PFSK-1 (cell line): Measurements from ENCODE around the gene ADAP1.

Experiments
- FOXP2 ChIP-seq: optimal IDR thresholded peaks from 2 replicates; pipeline ENCODE3; 2011; ENCODE audit warnings: borderline replicate concordance, control low read depth, inconsistent platforms; ENCODE audit not compliant: insufficient read depth; ENCODE audit errors: extremely low read length, extremely low read depth
- POLR2AphosphoS5 ChIP-seq: IDR thresholded peaks from 2 replicates; pipeline ENCODE4 v1.6.1; 2012; ENCODE audit warnings: low read depth, mild to moderate bottlenecking, control low read depth, low read length, moderate library complexity
- REST ChIP-seq, 2 experiments: IDR thresholded peaks; 2 replicates each; pipeline versions ENCODE4 v1.6.1 to v1.8.0; 2011 to 2012; ENCODE audit warnings: low read depth in 2 of 2, low read length in 2 of 2, control low read depth in 1 of 2, inconsistent platforms in 1 of 2, mild to moderate bottlenecking in 1 of 2, moderate library complexity in 1 of 2; ENCODE audit not compliant: insufficient read depth in 1 of 2
- SIN3A ChIP-seq: IDR thresholded peaks from 2 replicates; pipeline ENCODE4 v1.6.1; 2012; ENCODE audit warnings: mild to moderate bottlenecking, low read length, moderate library complexity, borderline replicate concordance; ENCODE audit not compliant: insufficient read depth
- TAF1 ChIP-seq: IDR thresholded peaks from 2 replicates; pipeline ENCODE4 v1.6.1; 2012; ENCODE audit warnings: low read length, control low read depth, borderline replicate concordance; ENCODE audit not compliant: insufficient read depth

The ADAP1 gene

GRCh38 chr7:934469-935163, 19.9 kb downstream of the ADAP1 start:
- no peak for TF ChIP-seq POLR2AphosphoS5
- no peak for TF ChIP-seq SIN3A
- TF ChIP-seq TAF1 = no peak
- TF ChIP-seq REST (IDR thresholded peaks at IDR 0.05; ENCODE audit: insufficient read depth in 1 of 2, low read depth in 2 of 2, low read length in 2 of 2) = no peak
- no peak for TF ChIP-seq FOXP2

GRCh38 chr7:932651-932975, 21.9 kb downstream of the ADAP1 start:
- TF ChIP-seq FOXP2 = no peak
- TF ChIP-seq SIN3A = no peak
- no peak for TF ChIP-seq POLR2AphosphoS5
- no peak for TF ChIP-seq TAF1
- TF ChIP-seq REST (IDR thresholded peaks at IDR 0.05; ENCODE audit: insufficient read depth in 1 of 2, low read depth in 2 of 2, low read length in 2 of 2) = no peak

- no peak for TF ChIP-seq FOXP2
- no peak for TF ChIP-seq SIN3A
- no peak for TF ChIP-seq POLR2AphosphoS5
These were observed 22.4 kb downstream of the ADAP1 start for GRCh38 chr7:931871-932650.

- no peak for TF ChIP-seq REST (IDR thresholded peaks at IDR 0.05; ENCODE audit: insufficient read depth in 1 of 2, low read depth in 2 of 2, low read length in 2 of 2)
- TF ChIP-seq POLR2AphosphoS5 = no peak
- TF ChIP-seq SIN3A = no peak
- no peak for TF ChIP-seq TAF1
- TF ChIP-seq FOXP2 = no peak
These were observed 23.3 kb downstream of the ADAP1 start for GRCh38 chr7:930975-931758.

- no peak for TF ChIP-seq FOXP2
- no peak for TF ChIP-seq TAF1
- TF ChIP-seq POLR2AphosphoS5 = no peak
These were observed 25.2 kb downstream of the ADAP1 start for GRCh38 chr7:929311-929711.

- TF ChIP-seq REST (IDR thresholded peaks at IDR 0.05; ENCODE audit: insufficient read depth in 1 of 2, low read depth in 2 of 2, low read length in 2 of 2) (no peak), SIN3A (no peak), FOXP2 (no peak), TAF1 (no peak), POLR2AphosphoS5 (no peak)
These were observed 27.3 kb downstream of the ADAP1 start for GRCh38 chr7:927031-927671.
